GM18508 (cell line): ENCODE data around the gene SOST.

Experiments
- ATAC-seq: cut with Tn5 transposase; IDR thresholded peaks from one replicate; pipeline ENCODE4 v1.9.1; 2021; ENCODE audit warnings: moderate number of reproducible peaks; ENCODE audit not compliant: insufficient read depth, unreplicated experiment

Gene SOST

DNA sequence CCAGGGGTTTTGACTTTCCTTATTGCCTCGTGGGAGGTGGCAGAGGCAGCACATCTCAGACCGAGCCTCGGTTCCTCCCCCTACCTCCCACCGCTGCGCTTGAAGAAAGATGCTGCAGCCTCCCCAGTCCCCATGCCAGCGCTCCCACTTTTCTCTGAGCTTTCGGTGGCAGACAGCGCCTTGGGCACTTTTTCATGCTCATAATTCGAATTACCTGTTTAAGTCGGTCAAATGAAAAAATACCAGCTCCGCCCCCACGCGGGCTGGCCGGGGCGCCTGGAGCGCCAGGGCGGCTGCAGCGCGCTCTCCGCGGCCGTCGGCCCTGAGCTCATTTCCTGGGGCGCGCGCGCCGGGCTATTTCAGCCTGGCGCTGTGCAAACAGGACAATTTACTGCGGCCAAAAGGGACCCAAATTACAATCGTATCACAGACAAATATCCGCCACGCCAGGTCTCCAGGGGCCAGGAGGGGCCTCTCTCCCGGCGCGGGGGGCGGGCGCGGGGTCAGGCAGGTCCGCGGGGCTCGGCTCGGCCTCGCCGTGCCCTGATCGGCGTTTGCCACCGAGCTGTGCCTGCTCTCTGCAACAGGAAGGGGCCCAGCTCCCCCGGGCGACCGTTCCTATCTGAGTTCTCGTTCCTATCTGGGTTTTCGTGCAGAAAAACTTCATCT, 45.0 kb downstream of the SOST start:
- ATAC-seq: no peak

DNA sequence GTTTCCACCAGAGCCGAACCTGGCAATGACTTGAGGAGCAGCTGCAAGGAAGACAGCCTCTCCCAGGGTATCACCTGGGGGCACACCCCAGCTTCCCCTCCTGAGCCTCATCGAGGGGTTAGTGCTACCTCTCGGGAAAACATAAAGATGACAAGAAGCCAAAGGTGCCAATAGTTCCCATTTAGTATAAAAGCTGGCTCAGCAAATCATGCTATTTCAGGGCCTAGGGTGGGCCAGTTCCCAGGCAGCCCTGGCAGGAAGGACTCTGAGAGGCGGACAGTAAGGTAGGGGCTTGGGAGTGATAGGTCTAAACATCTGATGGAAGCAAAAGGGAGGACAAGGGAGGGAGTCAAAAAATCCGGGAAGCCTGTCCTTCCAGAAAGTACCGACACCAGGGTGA, 46.2 kb downstream of the SOST start:
- no peak for ATAC-seq

DNA sequence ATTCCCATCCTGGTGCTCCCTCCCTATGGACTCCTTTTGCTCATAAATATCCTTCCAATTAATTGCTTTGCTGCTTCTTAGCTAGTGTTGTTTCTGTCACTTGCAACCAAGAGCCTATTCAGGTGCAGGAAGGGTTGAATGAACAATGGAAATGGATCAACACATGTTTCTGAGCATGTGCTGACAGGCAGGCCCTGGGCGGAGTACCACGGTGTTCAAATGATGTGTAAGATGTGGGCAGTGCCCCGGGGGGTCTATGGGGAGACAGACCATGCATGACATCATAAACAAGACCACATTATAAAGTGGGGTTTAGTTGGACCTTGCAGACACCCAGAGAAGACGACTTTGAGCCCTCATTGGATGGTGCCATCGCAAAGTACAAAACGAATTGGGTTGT, 48.5 kb downstream of the SOST start:
- no peak for ATAC-seq

DNA sequence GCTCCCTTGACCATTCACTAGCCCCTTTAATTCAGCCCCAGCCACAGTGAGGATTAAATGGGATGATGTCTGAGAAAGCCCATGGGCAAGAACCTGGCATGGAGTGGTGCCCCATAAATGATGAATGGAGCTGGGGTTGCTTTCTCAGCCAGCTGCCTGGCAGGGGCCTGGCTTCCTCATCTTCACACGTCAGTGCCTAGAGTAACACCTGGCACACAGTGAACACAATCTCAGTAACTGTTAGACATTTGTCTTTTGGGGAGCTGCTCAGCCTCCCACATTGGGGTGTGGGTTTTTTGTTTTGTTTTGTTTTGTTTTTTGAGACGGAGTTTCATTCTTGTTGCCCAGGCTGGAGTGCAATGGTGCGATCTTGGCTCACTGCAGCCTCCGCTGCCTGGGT, 49.4 kb downstream of the SOST start:
- ATAC-seq: no peak

DNA sequence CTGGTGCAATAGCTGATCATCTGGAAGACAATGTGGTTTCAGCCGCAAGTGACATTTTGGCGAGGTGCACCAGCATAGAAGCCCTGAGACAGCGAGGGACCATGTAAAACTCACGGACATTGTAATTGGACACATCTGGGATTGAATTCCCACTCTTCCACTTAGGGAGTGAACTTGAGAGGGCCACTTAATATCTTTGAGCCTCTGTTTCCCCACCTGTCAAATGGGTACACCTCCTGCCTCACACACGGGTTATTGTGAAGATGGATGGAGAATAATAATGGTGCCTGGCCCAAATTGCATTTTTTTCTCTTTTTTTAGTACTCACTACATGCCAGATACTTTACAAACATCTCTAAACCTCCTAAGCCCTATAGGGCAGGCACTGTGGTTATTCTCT, 51.4 kb downstream of the SOST start:
- no peak for ATAC-seq

DNA sequence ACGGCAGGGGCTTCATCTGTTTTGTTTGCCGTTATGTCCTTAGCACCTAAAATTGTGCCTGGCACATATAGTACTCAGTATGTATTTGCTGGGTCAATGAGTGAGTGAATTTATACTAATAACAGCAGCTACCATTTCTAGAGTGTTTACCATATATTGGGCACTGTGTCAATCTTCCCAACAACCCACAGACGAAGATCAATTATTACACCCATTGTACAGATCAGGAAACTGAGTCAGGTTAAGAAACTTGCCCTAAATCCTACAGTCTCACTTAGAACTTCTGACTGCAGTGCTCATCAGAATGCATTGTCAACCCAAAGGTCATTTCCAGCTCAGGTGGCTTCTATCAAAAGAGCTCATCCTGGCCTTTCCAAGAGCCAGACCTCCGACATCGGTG, 52.4 kb downstream of the SOST start:
- no peak for ATAC-seq
